Upper lobe of left lung (tissue), 4 donors: Measurements from ENCODE around the gene COX6B2.

ENCODE experiments used
- CTCF ChIP-seq, 6 experiments: fragments of 450-650 bp in 4 of 6; fragments of 200-600 bp in 2 of 6; sonication (generic) in 2 of 6; IDR thresholded peaks; one replicate each; pipeline ENCODE4 v1.5.1; 2016 to 2019; ENCODE audit warnings: antibody characterized with exemption in 6 of 6
- POLR2AphosphoS5 ChIP-seq, 2 donors: sonication (generic); formaldehyde crosslinking; IDR thresholded peaks; one replicate each; pipeline ENCODE4 v1.5.1; 2017; ENCODE audit warnings: antibody characterized with exemption in 2 of 2

- TF ChIP-seq CTCF (IDR thresholded peaks at IDR 0.05): no peak
- TF ChIP-seq POLR2AphosphoS5 (IDR thresholded peaks at IDR 0.05): no peak
Observed at GRCh38 chr19:55345818-55346724, 8.4 kb downstream of the COX6B2 start.
